ENCODE results near the gene PTPRD.
"Not testable (repeated sequence)": the region's sequence is repeated elsewhere in the genome, so short reads cannot be mapped to it uniquely, and the experiment has no call there.

The PTPRD gene

GRCh38 chr9:9469271-9469670 is 1143.5 kb downstream of the PTPRD start:
- no peak overlapping the region for H3K4me3 Mint-ChIP-seq
- H3K9me3 Mint-ChIP-seq, result peaks cover 4% of the 10 kb centered on the region
- no peaks in the 10 kb centered on the region for H3K36me3 Mint-ChIP-seq (ENCODE audit: low read depth)
- H3K4me1 Mint-ChIP-seq (ENCODE audit: low read depth), result no peaks in the 10 kb centered on the region
- H3K27me3 Mint-ChIP-seq, result no peaks in the 10 kb centered on the region
- H3K27ac Mint-ChIP-seq, result no peak overlapping the region
- no peak for DNase-seq

- H3K4me3 Mint-ChIP-seq, result not testable (repeated sequence)
These were observed 1170.9 kb downstream of the PTPRD start for GRCh38 chr9:9441874-9442273.

GRCh38 chr9:9437641-9438040 is 1175.2 kb downstream of the PTPRD start:
- DNase-seq, result no peak
- Mint-ChIP-seq H3K27ac (no peak overlapping the region), H3K27me3 (no peaks in the 10 kb centered on the region), H3K36me3 (ENCODE audit: low read depth) (no peaks in the 10 kb centered on the region), H3K9me3 (peaks cover 4% of the 10 kb centered on the region), H3K4me1 (ENCODE audit: low read depth) (no peaks in the 10 kb centered on the region), H3K4me3 (no peak overlapping the region)

More at GRCh38 chr9:9441874-9442273, 1170.9 kb downstream of the PTPRD start:
- not testable (repeated sequence) for DNase-seq; H3K36me3 Mint-ChIP-seq (ENCODE audit: low read depth); H3K4me1 Mint-ChIP-seq (ENCODE audit: low read depth); H3K9me3 Mint-ChIP-seq; H3K27me3 Mint-ChIP-seq; H3K27ac Mint-ChIP-seq

GRCh38 chr9:9426454-9426853 is 1186.3 kb downstream of the PTPRD start:
- not testable (repeated sequence) for H3K36me3 Mint-ChIP-seq (ENCODE audit: low read depth); H3K27me3 Mint-ChIP-seq; H3K27ac Mint-ChIP-seq; H3K4me1 Mint-ChIP-seq (ENCODE audit: low read depth); DNase-seq; H3K9me3 Mint-ChIP-seq; H3K4me3 Mint-ChIP-seq

GRCh38 chr9:9412241-9412640 is 1200.6 kb downstream of the PTPRD start:
- Mint-ChIP-seq H3K27me3 (no peaks in the 10 kb centered on the region), H3K4me1 (ENCODE audit: low read depth) (no peaks in the 10 kb centered on the region), H3K36me3 (ENCODE audit: low read depth) (no peaks in the 10 kb centered on the region), H3K27ac (no peak overlapping the region), H3K4me3 (no peak overlapping the region), H3K9me3 (no peaks in the 10 kb centered on the region)
- DNase-seq, result no peak

GRCh38 chr9:9410736-9411135 is 1202.1 kb downstream of the PTPRD start:
- Mint-ChIP-seq H3K27me3 (no peaks in the 10 kb centered on the region), H3K4me1 (ENCODE audit: low read depth) (no peaks in the 10 kb centered on the region), H3K9me3 (peaks cover 5% of the 10 kb centered on the region), H3K36me3 (ENCODE audit: low read depth) (no peaks in the 10 kb centered on the region), H3K27ac (no peak overlapping the region), H3K4me3 (no peak overlapping the region)
- no peak for DNase-seq

GRCh38 chr9:9399982-9400381 is 1212.8 kb downstream of the PTPRD start:
- Mint-ChIP-seq H3K27me3 (no peaks in the 10 kb centered on the region), H3K36me3 (ENCODE audit: low read depth) (no peaks in the 10 kb centered on the region), H3K4me1 (ENCODE audit: low read depth) (no peaks in the 10 kb centered on the region), H3K9me3 (peaks cover 9% of the 10 kb centered on the region), H3K4me3 (no peak overlapping the region), H3K27ac (no peak overlapping the region)
- no peak for DNase-seq

- H3K4me1 Mint-ChIP-seq (ENCODE audit: low read depth), result no peaks in the 10 kb centered on the region
- no peak overlapping the region for H3K27ac Mint-ChIP-seq
- DNase-seq, result no peak
- no peak overlapping the region for H3K4me3 Mint-ChIP-seq
- no peaks in the 10 kb centered on the region for H3K36me3 Mint-ChIP-seq (ENCODE audit: low read depth)
- H3K27me3 Mint-ChIP-seq, result no peaks in the 10 kb centered on the region
- peaks cover 11% of the 10 kb centered on the region for H3K9me3 Mint-ChIP-seq
These were observed 1216.3 kb downstream of the PTPRD start for GRCh38 chr9:9396518-9396917.

- Mint-ChIP-seq H3K36me3 (ENCODE audit: low read depth) (no peaks in the 10 kb centered on the region), H3K27ac (no peak overlapping the region), H3K4me1 (ENCODE audit: low read depth) (no peaks in the 10 kb centered on the region), H3K4me3 (no peak overlapping the region), H3K27me3 (no peaks in the 10 kb centered on the region), H3K9me3 (peaks cover 11% of the 10 kb centered on the region)
- DNase-seq, result no peak
These were observed 1217.3 kb downstream of the PTPRD start for GRCh38 chr9:9395539-9395938.

- Mint-ChIP-seq H3K4me3 (no peak overlapping the region), H3K4me1 (ENCODE audit: low read depth) (no peaks in the 10 kb centered on the region), H3K9me3 (peaks cover 11% of the 10 kb centered on the region), H3K36me3 (ENCODE audit: low read depth) (no peaks in the 10 kb centered on the region), H3K27ac (no peak overlapping the region), H3K27me3 (no peaks in the 10 kb centered on the region)
- no peak for DNase-seq
These were observed 1220.0 kb downstream of the PTPRD start for GRCh38 chr9:9392755-9393154.

- Mint-ChIP-seq H3K27me3 (no peaks in the 10 kb centered on the region), H3K27ac (no peak overlapping the region), H3K4me1 (ENCODE audit: low read depth) (no peaks in the 10 kb centered on the region), H3K36me3 (ENCODE audit: low read depth) (no peaks in the 10 kb centered on the region), H3K4me3 (no peak overlapping the region), H3K9me3 (peaks cover 7% of the 10 kb centered on the region)
- DNase-seq, result no peak
These were observed 1222.9 kb downstream of the PTPRD start for GRCh38 chr9:9389904-9390303.

- H3K4me1 Mint-ChIP-seq (ENCODE audit: low read depth), result no peaks in the 10 kb centered on the region
- H3K27me3 Mint-ChIP-seq, result no peaks in the 10 kb centered on the region
- no peak for DNase-seq
- H3K36me3 Mint-ChIP-seq (ENCODE audit: low read depth), result no peaks in the 10 kb centered on the region
- peaks cover 2% of the 10 kb centered on the region for H3K9me3 Mint-ChIP-seq
- no peak overlapping the region for H3K27ac Mint-ChIP-seq
- no peak overlapping the region for H3K4me3 Mint-ChIP-seq
These were observed 1225.2 kb downstream of the PTPRD start for GRCh38 chr9:9387511-9388115.

GRCh38 chr9:9362332-9362731 is 1250.5 kb downstream of the PTPRD start:
- Mint-ChIP-seq H3K4me1 (ENCODE audit: low read depth) (no peaks in the 10 kb centered on the region), H3K9me3 (no peaks in the 10 kb centered on the region)

GRCh38 chr9:9352877-9353481 is 1259.8 kb downstream of the PTPRD start:
- Mint-ChIP-seq H3K27me3 (no peaks in the 10 kb centered on the region), H3K4me3 (no peak overlapping the region)
- DNase-seq, result no peak

More at GRCh38 chr9:9362332-9362731, 1250.5 kb downstream of the PTPRD start:
- Mint-ChIP-seq H3K27me3 (no peaks in the 10 kb centered on the region), H3K4me3 (no peak overlapping the region), H3K27ac (no peak overlapping the region), H3K36me3 (ENCODE audit: low read depth) (no peaks in the 10 kb centered on the region)
- no peak for DNase-seq

GRCh38 chr9:9341203-9341602 is 1271.6 kb downstream of the PTPRD start:
- H3K4me1 Mint-ChIP-seq (ENCODE audit: low read depth), result no peaks in the 10 kb centered on the region
- H3K36me3 Mint-ChIP-seq (ENCODE audit: low read depth), result no peaks in the 10 kb centered on the region
- DNase-seq, result no peak
- H3K27ac Mint-ChIP-seq, result no peak overlapping the region
- H3K27me3 Mint-ChIP-seq, result no peaks in the 10 kb centered on the region
- no peak overlapping the region for H3K4me3 Mint-ChIP-seq
- peaks cover 9% of the 10 kb centered on the region for H3K9me3 Mint-ChIP-seq

More at GRCh38 chr9:9352877-9353481, 1259.8 kb downstream of the PTPRD start:
- Mint-ChIP-seq H3K27ac (no peak overlapping the region), H3K36me3 (ENCODE audit: low read depth) (no peaks in the 10 kb centered on the region), H3K9me3 (no peaks in the 10 kb centered on the region), H3K4me1 (ENCODE audit: low read depth) (no peaks in the 10 kb centered on the region)

All from activated T-cell treated with anti-CD3 and anti-CD28 coated beads, Interleukin-2, amount 50 U/mL, for 24 hours (primary cell).